Activated CD4-positive, alpha-beta T cell treated with anti-CD3 and anti-CD28 coated beads for 1 hour (primary cell): Measurements from ENCODE around the gene MPRIP.
"Not testable (repeated sequence)": the region's sequence is repeated elsewhere in the genome, so short reads cannot be mapped to it uniquely, and the experiment has no call there.

ENCODE experiments used
- DNase-seq: peaks from one replicate; pipeline ENCODE4 v3.0.0-alpha.2; 2020

The MPRIP gene

GRCh38 chr17:17175340-17175739 is 133.1 kb downstream of the MPRIP start:
- no peak for DNase-seq

- DNase-seq, result no peak
Measured at GRCh38 chr17:17175917-17176316, 133.7 kb downstream of the MPRIP start.

GRCh38 chr17:17176341-17176740 is 134.1 kb downstream of the MPRIP start:
- DNase-seq, result no peak

- no peak for DNase-seq
Measured at GRCh38 chr17:17177176-17177575, 134.9 kb downstream of the MPRIP start.

- no peak for DNase-seq
Measured at GRCh38 chr17:17179371-17179827, 137.1 kb downstream of the MPRIP start.

- DNase-seq, result no peak
Measured at GRCh38 chr17:17180141-17180603, 137.9 kb downstream of the MPRIP start.

- no peak for DNase-seq
Measured at GRCh38 chr17:17180741-17181525, 138.7 kb downstream of the MPRIP start.

- DNase-seq, result no peak
Measured at GRCh38 chr17:17181666-17182597, 139.7 kb downstream of the MPRIP start.

GRCh38 chr17:17182598-17183136 is 140.4 kb downstream of the MPRIP start:
- no peak for DNase-seq

- no peak for DNase-seq
Measured at GRCh38 chr17:17183744-17184143, 141.5 kb downstream of the MPRIP start.

- DNase-seq, result not testable (repeated sequence)
Measured at GRCh38 chr17:17184985-17185757, 142.9 kb downstream of the MPRIP start.

- DNase-seq, result no peak
Measured at GRCh38 chr17:17186051-17186450, 143.8 kb downstream of the MPRIP start.

- no peak for DNase-seq
Measured at GRCh38 chr17:17186551-17187505, 144.6 kb downstream of the MPRIP start.

- DNase-seq, result no peak
Measured at GRCh38 chr17:17188586-17188985, 146.3 kb downstream of the MPRIP start.

GRCh38 chr17:17189559-17189958 is 147.3 kb downstream of the MPRIP start:
- no peak for DNase-seq

GRCh38 chr17:17190188-17190587 is 147.9 kb downstream of the MPRIP start:
- no peak for DNase-seq

GRCh38 chr17:17191346-17191792 is 149.1 kb downstream of the MPRIP start:
- no peak for DNase-seq

- no peak for DNase-seq
Measured at GRCh38 chr17:17191961-17192381, 149.7 kb downstream of the MPRIP start.

- not testable (repeated sequence) for DNase-seq
Measured at GRCh38 chr17:17195466-17195865, 153.2 kb downstream of the MPRIP start.

GRCh38 chr17:17196776-17197175 is 154.5 kb downstream of the MPRIP start:
- DNase-seq, result no peak

GRCh38 chr17:17198281-17198680 is 156.0 kb downstream of the MPRIP start:
- no peak for DNase-seq
